Measurements from ENCODE around the gene ZNF22.
A peak's percentile ranks its signal among the peaks of the same experiment; 100 is the strongest.

The ZNF22 gene

DNA sequence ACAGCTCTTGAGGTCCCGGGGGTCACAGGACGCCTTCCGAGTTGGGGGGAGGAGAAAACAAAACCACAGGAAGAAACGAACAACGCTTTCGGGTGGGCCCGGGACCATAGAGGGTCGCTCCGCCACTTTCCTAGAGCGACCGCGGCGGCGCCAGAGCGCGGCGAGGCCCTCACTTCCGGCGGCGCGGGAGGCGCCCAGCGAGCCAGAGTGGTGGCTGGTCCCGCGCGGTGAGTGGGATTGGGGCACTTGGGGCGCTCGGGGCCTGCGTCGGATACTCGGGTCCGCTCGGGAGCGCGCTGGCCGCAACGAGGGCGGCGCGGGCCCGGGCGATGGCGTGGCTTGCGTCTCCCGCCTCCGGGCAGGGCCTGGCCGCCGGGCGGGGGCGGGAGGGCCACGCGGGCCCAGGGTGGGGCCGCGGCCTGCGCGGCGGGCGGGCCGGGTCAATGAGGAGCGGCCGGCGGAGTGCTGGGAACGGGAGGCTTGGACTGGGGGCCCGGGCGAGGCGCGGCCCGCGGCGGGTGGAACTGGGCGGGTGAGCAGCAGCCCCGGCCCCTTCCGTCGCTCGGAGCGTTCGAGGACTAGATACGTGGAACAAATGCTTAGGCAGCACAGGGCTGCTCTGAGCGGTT, at the start of gene ZNF22:
Gene ZNF22, plus strand, starts transcription at position 172 of the 629 bp plus-strand sequence. CDS start 2,446 bp downstream, outside the sequence.
- Mint-ChIP-seq H3K9me3 (peaks cover 4% of the 10 kb centered on the region), H3K36me3 (peaks cover 27% of the 10 kb centered on the region), H3K27me3 (no peaks in the 10 kb centered on the region), H3K4me3 (peak within 1 kb of the TSS; percentile 91), H3K27ac (peak within 1 kb of the TSS; percentile 90), H3K4me1 (peaks cover 12% of the 10 kb centered on the region)
- DNase-seq (ENCODE audit: low spot score in 2 of 2) (peak; percentile 64 to 73), ATAC-seq (ENCODE audit: low read depth) (peak; percentile 82)

DNA sequence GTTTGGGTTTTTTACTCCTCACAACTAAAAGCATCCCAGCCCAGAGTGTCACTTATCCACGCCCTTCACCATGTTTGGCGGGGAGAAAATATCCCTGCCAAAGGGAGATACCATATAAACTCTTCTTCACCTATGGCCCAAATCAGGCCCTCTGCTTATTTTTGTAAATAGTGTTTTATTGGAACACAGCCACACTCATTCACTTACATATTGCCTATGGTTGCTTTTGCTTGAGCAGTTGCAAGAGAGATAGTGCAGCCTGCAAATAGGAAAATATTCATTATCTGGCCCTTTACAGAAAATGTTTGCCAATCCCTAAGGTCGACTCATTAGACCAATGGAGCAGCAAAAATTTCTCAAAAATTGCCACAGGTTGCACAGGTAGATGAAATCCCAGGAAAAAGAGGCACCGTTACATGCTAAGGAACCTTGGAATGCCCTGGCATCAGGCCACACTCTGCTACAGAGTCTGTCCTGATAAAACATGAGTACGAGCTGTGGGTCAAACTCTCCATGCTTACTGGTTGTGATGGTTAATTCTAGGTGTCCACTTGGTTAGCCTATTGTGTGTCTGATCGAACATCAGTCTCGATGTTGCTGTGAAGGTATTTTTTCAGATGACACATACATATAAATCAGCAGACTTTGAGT, 49.0 kb upstream of the ZNF22 start:
- DNase-seq (ENCODE audit: low spot score in 2 of 2) (no peak), ATAC-seq (ENCODE audit: low read depth) (no peak)
- Mint-ChIP-seq H3K27ac (no peak overlapping the region), H3K4me3 (no peak overlapping the region), H3K9me3 (no peaks in the 10 kb centered on the region), H3K4me1 (peaks cover 41% of the 10 kb centered on the region), H3K27me3 (no peaks in the 10 kb centered on the region), H3K36me3 (peaks cover 16% of the 10 kb centered on the region)

DNA sequence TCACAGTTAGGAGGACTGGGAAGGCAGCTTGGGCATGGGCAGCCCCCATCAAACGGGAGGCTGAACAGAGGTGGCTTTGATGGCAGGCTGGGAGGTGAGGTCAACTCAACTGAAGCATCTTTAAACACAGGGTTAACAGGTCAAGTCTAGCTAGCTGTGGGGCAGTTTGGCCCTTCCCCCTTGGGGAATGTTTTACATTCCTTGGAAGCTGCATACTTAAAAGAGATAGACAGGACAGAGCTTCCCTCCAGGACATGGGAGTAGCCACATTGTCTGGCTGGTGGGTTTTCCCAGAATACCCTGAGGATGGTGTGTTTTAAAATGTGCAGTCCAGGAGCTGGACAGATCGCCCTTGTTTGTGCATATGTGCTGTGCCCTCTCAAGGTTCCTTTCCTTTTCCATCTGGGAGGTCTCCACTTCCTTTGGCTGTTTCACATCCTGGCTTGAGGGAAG, 47.9 kb upstream of the ZNF22 start:
- DNase-seq (ENCODE audit: low spot score in 2 of 2) (no peak), ATAC-seq (ENCODE audit: low read depth) (no peak)
- H3K4me1 Mint-ChIP-seq = peaks cover 41% of the 10 kb centered on the region
- H3K27me3 Mint-ChIP-seq = no peaks in the 10 kb centered on the region
- H3K27ac Mint-ChIP-seq = no peak overlapping the region
- H3K9me3 Mint-ChIP-seq = peaks cover 2% of the 10 kb centered on the region
- H3K4me3 Mint-ChIP-seq = no peak overlapping the region
- H3K36me3 Mint-ChIP-seq = peaks cover 22% of the 10 kb centered on the region

DNA sequence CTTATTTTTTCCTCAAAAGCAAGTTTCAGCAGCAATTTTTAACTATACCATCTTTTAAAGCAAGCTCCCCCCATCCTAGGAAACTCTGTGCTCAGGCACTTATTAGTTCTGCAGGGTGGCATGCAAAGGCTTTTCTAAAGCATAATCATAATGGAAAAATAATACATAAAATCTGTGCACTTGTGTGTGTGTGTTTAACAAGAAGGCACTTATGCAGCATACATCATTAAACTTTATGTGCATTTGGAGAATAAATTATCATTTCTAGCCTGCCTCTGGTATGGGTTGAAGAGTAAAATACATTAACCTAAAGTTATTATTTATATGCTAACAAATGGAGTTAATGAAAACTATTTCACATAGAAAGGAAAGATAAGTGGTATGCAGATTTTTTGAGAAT, 46.7 kb upstream of the ZNF22 start:
- H3K27ac Mint-ChIP-seq = no peak overlapping the region
- H3K36me3 Mint-ChIP-seq = peaks cover 22% of the 10 kb centered on the region
- peaks cover 2% of the 10 kb centered on the region for H3K9me3 Mint-ChIP-seq
- H3K4me3 Mint-ChIP-seq = no peak overlapping the region
- ATAC-seq (ENCODE audit: low read depth) = no peak
- no peak for DNase-seq (ENCODE audit: low spot score in 2 of 2)
- H3K27me3 Mint-ChIP-seq = no peaks in the 10 kb centered on the region
- peaks cover 29% of the 10 kb centered on the region for H3K4me1 Mint-ChIP-seq

DNA sequence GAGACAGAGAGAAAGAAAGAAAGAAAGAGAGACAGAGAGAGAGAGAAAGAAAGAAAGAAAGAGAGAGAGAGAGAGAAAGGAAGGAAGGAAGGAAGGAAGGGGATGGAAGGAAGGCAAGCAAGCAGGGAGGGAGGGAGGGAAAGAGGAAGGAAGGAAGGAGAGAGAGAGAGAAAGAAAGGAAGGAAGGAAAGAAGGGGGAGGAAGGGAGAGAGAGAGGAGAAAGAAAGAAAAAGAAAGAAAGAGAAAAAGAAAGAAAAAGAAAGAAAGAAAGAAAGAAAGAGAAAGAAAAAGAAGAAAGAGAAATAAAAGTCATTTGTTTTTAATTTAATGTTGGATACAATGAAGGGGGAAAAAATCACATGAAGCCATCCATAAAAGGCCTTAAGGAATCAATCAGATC, 45.8 kb upstream of the ZNF22 start:
- Mint-ChIP-seq H3K4me3 (no peak overlapping the region), H3K27me3 (no peaks in the 10 kb centered on the region), H3K4me1 (peaks cover 20% of the 10 kb centered on the region), H3K9me3 (peaks cover 2% of the 10 kb centered on the region), H3K36me3 (peaks cover 22% of the 10 kb centered on the region), H3K27ac (no peak overlapping the region)
- ATAC-seq (ENCODE audit: low read depth) (no peak), DNase-seq (ENCODE audit: low spot score in 2 of 2) (no peak)

DNA sequence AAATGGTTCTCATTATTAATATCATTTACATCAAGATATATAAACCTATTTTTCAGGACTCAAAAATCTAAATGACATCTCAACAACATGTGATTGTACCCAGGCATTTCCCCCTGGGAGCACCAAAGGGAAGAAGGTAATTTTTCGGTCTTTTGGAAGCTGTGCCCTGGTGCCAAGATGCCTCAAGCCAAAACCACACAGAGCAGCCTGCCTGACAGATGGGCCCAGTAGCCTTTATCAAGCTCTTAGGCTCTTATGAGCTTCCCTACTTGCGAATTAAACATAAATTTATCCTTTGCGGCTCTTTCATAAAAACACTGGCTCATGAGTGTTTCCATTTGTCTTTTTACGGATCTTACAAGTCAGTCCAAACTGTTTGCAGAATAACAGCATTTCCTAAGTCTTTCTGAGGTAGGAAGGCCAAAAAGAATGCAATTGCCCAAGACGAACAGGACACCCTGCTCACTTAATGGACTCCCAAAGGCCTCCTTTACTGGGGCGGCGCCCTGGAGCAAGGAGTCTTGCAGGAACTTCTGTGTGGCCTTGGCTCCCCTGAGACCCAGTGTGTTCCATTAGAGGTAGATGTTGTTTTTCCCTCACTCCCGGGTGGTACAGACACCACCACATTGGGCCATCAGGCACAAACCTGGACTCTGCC, 45.2 kb upstream of the ZNF22 start:
- H3K36me3 Mint-ChIP-seq = peaks cover 22% of the 10 kb centered on the region
- ATAC-seq (ENCODE audit: low read depth) (no peak), DNase-seq (ENCODE audit: low spot score in 2 of 2) (no peak)
- H3K4me3 Mint-ChIP-seq = no peak overlapping the region
- peaks cover 19% of the 10 kb centered on the region for H3K4me1 Mint-ChIP-seq
- peaks cover 2% of the 10 kb centered on the region for H3K9me3 Mint-ChIP-seq
- H3K27me3 Mint-ChIP-seq = no peaks in the 10 kb centered on the region
- H3K27ac Mint-ChIP-seq = no peak overlapping the region

DNA sequence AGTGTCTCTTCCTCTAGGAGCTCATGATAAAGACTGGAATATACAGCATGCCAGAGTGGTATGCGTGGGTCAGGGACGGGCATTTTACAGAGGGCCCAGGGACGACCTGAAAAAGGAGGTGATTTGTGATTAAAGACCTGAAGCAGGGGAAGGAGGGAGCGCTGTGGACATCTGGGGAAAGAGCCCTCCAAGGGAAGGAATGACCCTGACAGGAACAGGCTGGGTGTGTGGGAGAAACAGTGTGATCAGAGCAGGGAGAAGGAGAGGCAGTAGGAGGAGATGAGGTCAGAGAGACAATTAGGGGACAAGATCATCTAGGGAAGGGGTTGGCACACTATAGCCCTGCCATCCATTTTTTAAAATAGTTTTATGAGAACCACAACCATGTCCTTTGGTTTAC, 44.5 kb upstream of the ZNF22 start:
- peaks cover 17% of the 10 kb centered on the region for H3K4me1 Mint-ChIP-seq
- no peak for ATAC-seq (ENCODE audit: low read depth)
- no peak for DNase-seq (ENCODE audit: low spot score in 2 of 2)
- no peak overlapping the region for H3K4me3 Mint-ChIP-seq
- H3K9me3 Mint-ChIP-seq = peaks cover 2% of the 10 kb centered on the region
- no peaks in the 10 kb centered on the region for H3K27me3 Mint-ChIP-seq
- H3K36me3 Mint-ChIP-seq = peaks cover 22% of the 10 kb centered on the region
- H3K27ac Mint-ChIP-seq = no peak overlapping the region

DNA sequence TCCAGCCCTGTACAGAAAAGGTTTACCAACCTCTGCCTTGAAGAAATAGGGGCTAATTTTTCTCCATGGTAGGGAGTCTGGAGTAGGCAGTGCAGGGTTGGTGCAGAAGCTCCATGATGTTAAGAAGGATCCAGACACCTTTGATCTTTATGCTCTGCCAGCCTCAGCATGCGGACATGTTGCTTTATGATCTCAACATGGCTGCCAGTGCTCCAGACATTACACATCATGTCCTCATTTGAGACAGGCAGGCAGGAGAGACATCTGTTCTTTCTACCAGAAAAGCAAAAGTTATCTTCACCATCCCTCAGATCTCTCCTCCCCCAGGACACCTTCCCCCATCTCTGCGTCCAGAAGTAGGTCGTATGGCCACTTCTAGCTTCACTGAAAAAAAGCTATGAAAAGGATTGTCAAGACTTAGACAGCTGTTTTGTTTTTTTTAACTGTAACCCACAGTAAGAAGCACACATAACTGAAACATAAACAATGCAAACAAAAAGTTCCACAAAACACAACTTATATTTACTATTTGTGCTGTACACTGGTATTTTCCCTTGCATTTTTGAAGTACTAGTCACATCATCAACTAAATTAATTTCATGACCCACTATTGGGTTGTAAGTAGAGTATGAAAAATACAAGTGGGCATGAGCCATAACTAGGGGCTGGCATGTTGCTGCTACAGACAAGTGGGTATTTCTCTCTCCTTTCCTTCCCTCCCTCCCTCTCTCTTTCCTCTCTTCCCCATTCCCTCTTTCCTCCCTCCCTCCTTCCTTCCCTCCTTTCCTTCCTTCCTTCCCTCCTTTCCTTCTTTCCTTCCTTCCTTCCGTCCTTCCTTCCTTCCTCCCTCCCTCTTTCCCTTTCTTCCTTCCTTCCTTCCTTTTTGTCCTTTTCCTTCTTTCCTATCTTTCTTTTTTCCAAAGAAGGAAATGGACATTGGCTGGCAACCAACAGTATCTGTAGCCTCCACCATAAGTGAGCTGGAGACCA, 43.7 kb upstream of the ZNF22 start:
- ATAC-seq (ENCODE audit: low read depth) (no peak), DNase-seq (ENCODE audit: low spot score in 2 of 2) (no peak)
- H3K36me3 Mint-ChIP-seq = peaks cover 22% of the 10 kb centered on the region
- no peaks in the 10 kb centered on the region for H3K27me3 Mint-ChIP-seq
- H3K4me3 Mint-ChIP-seq = no peak overlapping the region
- H3K27ac Mint-ChIP-seq = no peak overlapping the region
- H3K9me3 Mint-ChIP-seq = peaks cover 2% of the 10 kb centered on the region
- H3K4me1 Mint-ChIP-seq = peaks cover 17% of the 10 kb centered on the region

DNA sequence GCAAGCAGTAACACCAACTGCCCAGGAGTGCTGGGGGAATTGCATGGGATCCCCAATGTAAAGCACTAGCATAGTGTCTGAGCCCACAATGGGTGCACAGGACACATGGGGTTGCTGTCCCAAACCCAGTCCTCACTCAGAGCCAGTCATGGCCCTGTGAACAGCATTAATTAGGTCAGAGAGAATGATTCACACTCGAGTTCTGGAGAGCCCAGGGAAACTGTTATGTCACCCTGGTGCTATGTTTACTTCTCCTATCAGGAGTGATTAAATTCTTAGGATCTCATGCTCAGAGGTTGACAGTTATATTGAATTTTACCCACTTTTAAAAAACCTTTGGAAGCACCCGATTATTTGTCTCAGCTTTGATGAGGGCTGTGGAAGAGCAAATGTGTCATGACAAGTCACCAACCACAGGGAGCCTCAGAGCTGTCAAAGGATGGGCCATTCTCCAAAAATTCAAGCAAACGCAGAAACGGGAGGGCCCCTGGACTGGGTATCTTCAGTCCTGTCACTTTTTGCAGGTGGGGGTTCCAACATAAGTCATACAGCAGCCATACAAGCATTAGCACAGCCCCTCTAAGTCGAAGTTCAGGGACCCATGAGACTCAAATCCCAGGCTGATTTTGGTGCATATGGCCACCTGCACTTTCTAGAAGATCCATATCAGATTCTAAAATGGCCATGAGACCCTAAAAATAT, 42.4 kb upstream of the ZNF22 start:
- H3K27me3 Mint-ChIP-seq = no peaks in the 10 kb centered on the region
- ATAC-seq (ENCODE audit: low read depth) (no peak), DNase-seq (ENCODE audit: low spot score in 2 of 2) (no peak)
- H3K4me1 Mint-ChIP-seq = peaks cover 28% of the 10 kb centered on the region
- peak overlapping the region; percentile 76 for H3K27ac Mint-ChIP-seq
- H3K4me3 Mint-ChIP-seq = peak overlapping the region; percentile 84
- peaks cover 22% of the 10 kb centered on the region for H3K36me3 Mint-ChIP-seq
- H3K9me3 Mint-ChIP-seq = peaks cover 2% of the 10 kb centered on the region

DNA sequence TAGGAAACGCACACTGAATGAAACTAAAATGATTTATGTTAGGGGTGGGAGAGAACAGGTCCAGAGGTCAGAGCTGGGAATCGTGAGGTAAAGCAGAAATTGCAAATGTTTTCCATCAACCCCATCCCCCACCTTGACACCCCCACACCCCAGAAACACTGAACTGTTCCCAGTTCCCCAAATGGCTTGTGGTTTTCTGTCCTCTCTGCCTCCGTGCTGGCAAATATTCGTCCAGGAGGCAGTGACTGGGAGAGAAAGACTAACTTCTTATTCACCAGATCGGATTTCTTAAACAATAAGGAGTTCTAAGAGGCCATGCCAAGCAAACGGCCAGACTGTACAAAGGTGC, 41.9 kb upstream of the ZNF22 start:
- DNase-seq (ENCODE audit: low spot score in 2 of 2) (no peak), ATAC-seq (ENCODE audit: low read depth) (no peak)
- Mint-ChIP-seq H3K4me3 (peak overlapping the region; percentile 84), H3K9me3 (peaks cover 2% of the 10 kb centered on the region), H3K27ac (peak overlapping the region; percentile 76), H3K4me1 (peaks cover 32% of the 10 kb centered on the region), H3K27me3 (no peaks in the 10 kb centered on the region), H3K36me3 (peaks cover 22% of the 10 kb centered on the region)

DNA sequence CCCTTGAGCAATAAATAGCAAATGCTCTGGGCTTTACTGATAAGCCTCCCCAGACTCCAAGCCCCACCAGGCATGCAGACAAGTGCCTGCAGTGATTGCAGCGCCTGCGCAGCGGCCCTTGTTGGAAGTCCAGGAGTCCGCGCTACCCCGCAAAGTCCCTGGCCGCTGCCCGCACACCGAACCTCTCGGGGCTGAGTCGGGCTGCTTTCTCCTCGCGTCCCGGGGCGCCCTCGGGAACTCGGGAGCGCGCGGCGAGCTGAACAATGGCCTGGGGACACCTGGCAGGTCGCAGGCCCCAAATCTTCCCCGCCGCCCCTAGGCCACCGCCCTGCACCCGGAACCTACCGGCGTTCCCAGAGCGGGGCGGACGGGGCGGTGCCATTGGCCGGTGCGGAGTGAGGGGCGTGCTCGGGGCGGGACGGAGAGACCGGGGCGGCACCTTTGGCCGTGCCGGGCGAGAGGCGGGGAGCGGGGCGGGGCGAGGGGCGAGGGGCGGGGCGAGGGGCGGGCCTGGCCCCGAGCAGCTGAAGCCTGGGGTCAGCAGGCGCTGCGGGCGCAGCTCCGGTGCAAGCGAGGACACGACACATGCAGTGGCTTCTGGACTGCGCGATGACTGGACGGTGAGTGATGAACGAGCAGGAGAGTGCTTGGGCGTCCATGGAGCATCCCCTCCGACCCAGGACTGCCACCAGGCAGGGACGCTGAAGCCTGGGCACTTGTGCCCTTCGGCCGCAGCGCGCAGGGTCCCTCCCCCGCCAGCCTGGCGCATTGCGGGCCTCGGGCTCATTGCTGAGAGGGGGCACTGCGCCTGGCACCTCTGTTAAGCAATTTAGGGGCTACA, 41.3 kb upstream of the ZNF22 start, which contains the start of gene RASSF4:
Gene RASSF4, plus strand, starts transcription at position 556 of the 841 bp plus-strand sequence. CDS start 10,401 bp downstream, outside the sequence.
- peak; percentile 87 to 90 for DNase-seq (ENCODE audit: low spot score in 2 of 2)
- peak; percentile 98 for ATAC-seq (ENCODE audit: low read depth)
- peaks cover 38% of the 10 kb centered on the region for H3K4me1 Mint-ChIP-seq

DNA sequence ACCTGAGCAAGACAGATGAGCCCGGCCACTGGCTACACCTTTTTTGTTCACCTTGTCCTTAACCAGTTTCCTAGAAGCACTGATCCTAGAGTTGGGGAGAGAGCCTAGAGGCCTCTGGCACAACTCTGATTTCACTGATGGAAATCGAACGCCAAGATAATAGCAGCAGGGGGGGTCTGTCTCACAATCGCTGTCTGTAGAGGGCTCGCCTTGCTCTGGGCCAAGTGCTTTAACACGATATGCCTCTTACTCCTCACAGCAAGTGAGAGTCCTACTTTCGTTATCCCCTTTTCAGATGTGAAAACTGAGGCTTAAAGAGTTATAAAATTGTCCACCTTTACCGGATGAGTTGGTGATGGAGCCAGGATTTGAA, 40.6 kb upstream of the ZNF22 start:
- no peak overlapping the region for H3K27ac Mint-ChIP-seq
- H3K27me3 Mint-ChIP-seq = no peaks in the 10 kb centered on the region
- H3K4me1 Mint-ChIP-seq = peaks cover 36% of the 10 kb centered on the region
- peak overlapping the region; percentile 84 for H3K4me3 Mint-ChIP-seq
- ATAC-seq (ENCODE audit: low read depth) = no peak
- no peak for DNase-seq (ENCODE audit: low spot score in 2 of 2)
- peaks cover 2% of the 10 kb centered on the region for H3K9me3 Mint-ChIP-seq
- H3K36me3 Mint-ChIP-seq = peaks cover 17% of the 10 kb centered on the region

More for the DNA sequence above, 41.3 kb upstream of the ZNF22 start, which contains the start of gene RASSF4:
- peak within 1 kb of the TSS; percentile 84 for H3K4me3 Mint-ChIP-seq
- peaks cover 22% of the 10 kb centered on the region for H3K36me3 Mint-ChIP-seq
- no peaks in the 10 kb centered on the region for H3K27me3 Mint-ChIP-seq
- peaks cover 2% of the 10 kb centered on the region for H3K9me3 Mint-ChIP-seq
- peak within 1 kb of the TSS; percentile 76 for H3K27ac Mint-ChIP-seq
